ENCODE results near the gene HIF1AN.

DNA sequence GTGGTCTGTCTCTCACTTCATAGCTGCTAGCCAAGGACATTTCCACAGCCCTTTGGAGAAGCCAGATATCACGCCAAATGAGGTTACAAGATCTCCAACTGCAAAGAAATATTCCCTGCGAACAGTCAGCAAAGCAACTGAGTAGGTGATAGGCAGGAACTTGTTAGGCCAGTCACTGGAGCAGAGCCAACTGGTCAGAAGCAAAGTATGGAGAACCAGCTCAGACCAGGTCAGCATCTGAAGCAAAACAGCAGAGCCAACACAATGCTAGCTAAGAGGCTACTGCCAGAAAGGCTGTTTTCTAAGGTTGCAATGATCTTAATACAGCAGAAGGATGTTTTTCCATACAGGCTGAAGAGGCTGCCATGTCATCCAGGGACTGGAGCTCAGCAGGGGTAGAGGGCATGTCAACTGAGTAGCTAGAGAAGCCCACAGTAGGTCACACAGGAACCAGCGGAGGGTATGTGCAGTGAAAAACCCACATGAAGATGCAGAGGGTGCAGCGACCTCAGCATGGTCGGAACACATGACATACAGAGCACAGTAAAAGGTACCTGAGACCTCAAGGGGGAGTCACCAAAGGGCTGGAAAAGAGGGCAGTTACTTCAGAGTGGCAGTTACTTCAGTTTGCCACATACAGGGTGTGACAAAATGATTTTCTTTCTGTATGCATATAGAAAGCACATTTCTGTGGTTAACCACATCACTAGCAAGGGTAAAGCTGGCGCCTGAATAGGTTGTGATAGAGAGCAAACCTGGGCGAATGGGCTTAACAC is 25.0 kb upstream of the HIF1AN start:
- TF ChIP-seq, protein P1, sequence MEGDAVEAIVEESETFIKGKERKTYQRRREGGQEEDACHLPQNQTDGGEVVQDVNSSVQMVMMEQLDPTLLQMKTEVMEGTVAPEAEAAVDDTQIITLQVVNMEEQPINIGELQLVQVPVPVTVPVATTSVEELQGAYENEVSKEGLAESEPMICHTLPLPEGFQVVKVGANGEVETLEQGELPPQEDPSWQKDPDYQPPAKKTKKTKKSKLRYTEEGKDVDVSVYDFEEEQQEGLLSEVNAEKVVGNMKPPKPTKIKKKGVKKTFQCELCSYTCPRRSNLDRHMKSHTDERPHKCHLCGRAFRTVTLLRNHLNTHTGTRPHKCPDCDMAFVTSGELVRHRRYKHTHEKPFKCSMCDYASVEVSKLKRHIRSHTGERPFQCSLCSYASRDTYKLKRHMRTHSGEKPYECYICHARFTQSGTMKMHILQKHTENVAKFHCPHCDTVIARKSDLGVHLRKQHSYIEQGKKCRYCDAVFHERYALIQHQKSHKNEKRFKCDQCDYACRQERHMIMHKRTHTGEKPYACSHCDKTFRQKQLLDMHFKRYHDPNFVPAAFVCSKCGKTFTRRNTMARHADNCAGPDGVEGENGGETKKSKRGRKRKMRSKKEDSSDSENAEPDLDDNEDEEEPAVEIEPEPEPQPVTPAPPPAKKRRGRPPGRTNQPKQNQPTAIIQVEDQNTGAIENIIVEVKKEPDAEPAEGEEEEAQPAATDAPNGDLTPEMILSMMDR (conservative IDR thresholded peaks at IDR 0.05 in 1 of 2, IDR thresholded peaks at IDR 0.05 in 1 of 2; ENCODE audit: extremely low read depth in 1 of 2, insufficient read depth in 1 of 2, low read depth in 1 of 2, low read length in 2 of 2): no peak
- no peak for TF ChIP-seq EZH2 (IDR thresholded peaks at IDR 0.05; ENCODE audit: borderline replicate concordance, low read length)
